ENCODE data around the gene SLC39A6. TPM values are rescaled to one million over a fixed set of nuclear protein-coding genes. Genes with fewer than 3 reads are reported as not detected.

Gene SLC39A6
- total RNA-seq, 1 experiment from 2014 or later = 70.5 TPM

DNA sequence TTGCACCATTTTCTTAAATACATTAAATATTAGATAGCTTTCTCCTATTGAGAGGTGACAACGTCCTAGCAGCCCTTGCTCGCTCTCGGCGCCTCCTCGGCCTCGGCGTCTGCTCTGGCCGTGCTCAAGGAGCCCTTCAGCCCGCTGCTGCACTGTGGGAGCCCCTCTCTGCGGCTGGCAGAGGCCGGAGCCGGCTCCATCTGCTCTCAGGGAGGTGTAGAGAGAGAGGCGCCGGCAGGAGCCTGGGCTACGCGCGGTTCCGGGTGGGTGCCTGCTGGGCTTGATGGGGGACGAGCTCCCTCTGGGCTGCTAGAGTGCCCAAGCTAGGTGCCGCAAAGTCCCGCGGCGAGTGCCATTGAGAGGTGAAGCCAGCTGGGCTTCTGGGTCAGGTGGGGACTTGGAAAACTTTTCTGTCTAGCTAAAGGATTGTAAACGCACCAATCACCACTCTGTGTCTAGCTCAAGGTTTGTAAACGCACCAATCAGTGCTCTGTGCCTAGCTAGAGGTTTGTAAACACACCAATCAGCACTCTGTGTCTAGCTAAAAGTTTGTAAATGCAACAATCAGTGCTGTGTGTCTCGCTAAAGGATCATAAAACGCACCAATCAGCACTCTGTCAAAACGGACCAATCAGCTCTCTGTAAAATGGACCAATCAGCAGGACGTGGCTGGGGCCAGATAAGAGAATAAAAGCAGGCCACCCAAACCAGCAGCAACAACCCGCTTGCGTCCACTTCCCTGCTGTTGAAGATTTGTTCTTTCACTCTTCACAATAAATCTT lies 64.9 kb downstream of the SLC39A6 start:
- no peak overlapping the region for H3K4me3 ChIP-seq (replicated peaks in 1 of 2; ENCODE audit: low read depth in 1 of 2, low read length in 2 of 2)

More for the DNA sequence above, 64.9 kb downstream of the SLC39A6 start:
- ChIA-PET POLR2A (no interaction called here), RAD21 (ENCODE audit: low non-redundant PET in 1 of 2, low total read pairs in 2 of 2, uncharacterized antibody in 2 of 2, unreplicated experiment in 2 of 2) (no interaction called here), CTCF (no interaction called here)
- Histone ChIP-seq H3K9me3 (ENCODE audit: control insufficient read depth in 1 of 2, insufficient read depth in 1 of 2, low read depth in 1 of 2, low read length in 2 of 2) (no peaks in the 10 kb centered on the region), H3K27ac (ENCODE audit: low read depth, low read length) (no peak overlapping the region), H3K9ac (ENCODE audit: low read length) (no peak overlapping the region), H3K4me1 (ENCODE audit: control insufficient read depth in 1 of 2, insufficient read depth in 2 of 2, low read length in 2 of 2) (peaks cover 0 to 9% of the 10 kb centered on the region in 2 experiments; a peak in 2 of 4 replicates), H4K20me1 (ENCODE audit: insufficient read depth) (no peaks in the 10 kb centered on the region), H3K36me3 (ENCODE audit: control insufficient read depth in 1 of 2, insufficient read depth in 2 of 2, low read length in 2 of 2) (no peaks in the 10 kb centered on the region), H3K9me2 (ENCODE audit: insufficient read depth) (no peaks in the 10 kb centered on the region), H3K79me2 (ENCODE audit: insufficient read depth, low read length) (peaks cover 80% of the 10 kb centered on the region), H2AFZ (ENCODE audit: low read depth, low read length, poor library complexity, severe bottlenecking) (no peak overlapping the region), H3K4me2 (ENCODE audit: low read length) (no peak overlapping the region), H3K27me3 (ENCODE audit: insufficient read depth, low read length) (no peaks in the 10 kb centered on the region)
- intact Hi-C loops (cut with micrococcal nuclease) = no loop called here
- no peak for DNase-seq (ENCODE audit: low read depth, low spot score)
- TF ChIP-seq CBX3 (IDR thresholded peaks at IDR 0.05; ENCODE audit: low read depth) (no peak), SRF (IDR thresholded peaks at IDR 0.05; ENCODE audit: low read depth) (no peak), CEBPB (IDR thresholded peaks at IDR 0.05; ENCODE audit: low read depth) (no peak), ZNF274 (IDR thresholded peaks at IDR 0.05; ENCODE audit: low read depth, low read length) (no peak), YY1 (IDR thresholded peaks at IDR 0.05; ENCODE audit: extremely low read depth, insufficient replicate concordance, low read depth, low read length) (no peak), TCF7L2 (IDR thresholded peaks at IDR 0.05; ENCODE audit: borderline replicate concordance, extremely low read depth, insufficient read depth, insufficient read length) (no peak), EGR1 (IDR thresholded peaks at IDR 0.05; ENCODE audit: low read depth) (no peak), SIN3A (IDR thresholded peaks at IDR 0.05; ENCODE audit: low read depth) (no peak), POLR2A (IDR thresholded peaks at IDR 0.05; ENCODE audit: borderline replicate concordance, extremely low read depth, insufficient read depth, insufficient read length) (no peak), ZFX (IDR thresholded peaks at IDR 0.05) (no peak), JUND (IDR thresholded peaks at IDR 0.05) (no peak), FOSL1 (IDR thresholded peaks at IDR 0.05; ENCODE audit: low read depth) (no peak), RAD21 (IDR thresholded peaks at IDR 0.05; ENCODE audit: low read depth) (no peak)
- TF ChIP-seq, protein P1, sequence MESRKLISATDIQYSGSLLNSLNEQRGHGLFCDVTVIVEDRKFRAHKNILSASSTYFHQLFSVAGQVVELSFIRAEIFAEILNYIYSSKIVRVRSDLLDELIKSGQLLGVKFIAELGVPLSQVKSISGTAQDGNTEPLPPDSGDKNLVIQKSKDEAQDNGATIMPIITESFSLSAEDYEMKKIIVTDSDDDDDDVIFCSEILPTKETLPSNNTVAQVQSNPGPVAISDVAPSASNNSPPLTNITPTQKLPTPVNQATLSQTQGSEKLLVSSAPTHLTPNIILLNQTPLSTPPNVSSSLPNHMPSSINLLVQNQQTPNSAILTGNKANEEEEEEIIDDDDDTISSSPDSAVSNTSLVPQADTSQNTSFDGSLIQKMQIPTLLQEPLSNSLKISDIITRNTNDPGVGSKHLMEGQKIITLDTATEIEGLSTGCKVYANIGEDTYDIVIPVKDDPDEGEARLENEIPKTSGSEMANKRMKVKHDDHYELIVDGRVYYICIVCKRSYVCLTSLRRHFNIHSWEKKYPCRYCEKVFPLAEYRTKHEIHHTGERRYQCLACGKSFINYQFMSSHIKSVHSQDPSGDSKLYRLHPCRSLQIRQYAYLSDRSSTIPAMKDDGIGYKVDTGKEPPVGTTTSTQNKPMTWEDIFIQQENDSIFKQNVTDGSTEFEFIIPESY (IDR thresholded peaks at IDR 0.05; ENCODE audit: extremely low read depth, insufficient replicate concordance, low read length) = no peak
- TF ChIP-seq, protein P2, sequence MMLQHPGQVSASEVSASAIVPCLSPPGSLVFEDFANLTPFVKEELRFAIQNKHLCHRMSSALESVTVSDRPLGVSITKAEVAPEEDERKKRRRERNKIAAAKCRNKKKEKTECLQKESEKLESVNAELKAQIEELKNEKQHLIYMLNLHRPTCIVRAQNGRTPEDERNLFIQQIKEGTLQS (IDR thresholded peaks at IDR 0.05) = no peak
- TF ChIP-seq, protein P3, sequence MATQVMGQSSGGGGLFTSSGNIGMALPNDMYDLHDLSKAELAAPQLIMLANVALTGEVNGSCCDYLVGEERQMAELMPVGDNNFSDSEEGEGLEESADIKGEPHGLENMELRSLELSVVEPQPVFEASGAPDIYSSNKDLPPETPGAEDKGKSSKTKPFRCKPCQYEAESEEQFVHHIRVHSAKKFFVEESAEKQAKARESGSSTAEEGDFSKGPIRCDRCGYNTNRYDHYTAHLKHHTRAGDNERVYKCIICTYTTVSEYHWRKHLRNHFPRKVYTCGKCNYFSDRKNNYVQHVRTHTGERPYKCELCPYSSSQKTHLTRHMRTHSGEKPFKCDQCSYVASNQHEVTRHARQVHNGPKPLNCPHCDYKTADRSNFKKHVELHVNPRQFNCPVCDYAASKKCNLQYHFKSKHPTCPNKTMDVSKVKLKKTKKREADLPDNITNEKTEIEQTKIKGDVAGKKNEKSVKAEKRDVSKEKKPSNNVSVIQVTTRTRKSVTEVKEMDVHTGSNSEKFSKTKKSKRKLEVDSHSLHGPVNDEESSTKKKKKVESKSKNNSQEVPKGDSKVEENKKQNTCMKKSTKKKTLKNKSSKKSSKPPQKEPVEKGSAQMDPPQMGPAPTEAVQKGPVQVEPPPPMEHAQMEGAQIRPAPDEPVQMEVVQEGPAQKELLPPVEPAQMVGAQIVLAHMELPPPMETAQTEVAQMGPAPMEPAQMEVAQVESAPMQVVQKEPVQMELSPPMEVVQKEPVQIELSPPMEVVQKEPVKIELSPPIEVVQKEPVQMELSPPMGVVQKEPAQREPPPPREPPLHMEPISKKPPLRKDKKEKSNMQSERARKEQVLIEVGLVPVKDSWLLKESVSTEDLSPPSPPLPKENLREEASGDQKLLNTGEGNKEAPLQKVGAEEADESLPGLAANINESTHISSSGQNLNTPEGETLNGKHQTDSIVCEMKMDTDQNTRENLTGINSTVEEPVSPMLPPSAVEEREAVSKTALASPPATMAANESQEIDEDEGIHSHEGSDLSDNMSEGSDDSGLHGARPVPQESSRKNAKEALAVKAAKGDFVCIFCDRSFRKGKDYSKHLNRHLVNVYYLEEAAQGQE (IDR thresholded peaks at IDR 0.05; ENCODE audit: low read depth) = no peak
- no peak for ATAC-seq
- BruUV-seq (replicated peaks) = no TSS peak

All from HCT116 (cell line).